OCI-LY1 (cell line): ENCODE data around the gene NDUFA3.

Experiments
- H2AFZ ChIP-seq: fragments of 200-600 bp; sonication (generic), shearing (Covaris generic); 2 replicates; pipeline ENCODE4 v1.6.0; 2014; ENCODE audit warnings: antibody characterized with exemption, mild to moderate bottlenecking, low read length
- H3F3A ChIP-seq: fragments of 200-600 bp; sonication (generic), shearing (Covaris generic); 2 replicates; pipeline ENCODE4 v1.6.0; 2014; ENCODE audit warnings: mild to moderate bottlenecking, antibody characterized with exemption, low read length, moderate library complexity; ENCODE audit not compliant: insufficient read depth
- H3K27ac ChIP-seq: fragments of 200-600 bp; sonication (generic); 2 replicates; pipeline ENCODE4 v1.5.1; 2014; ENCODE audit warnings: low read length, mixed run types, mild to moderate bottlenecking, low read depth; ENCODE audit not compliant: poor library complexity, severe bottlenecking
- H3K27me3 ChIP-seq: fragments of 200-600 bp; sonication (generic); 2 replicates; pipeline ENCODE4 v1.6.0; 2014; ENCODE audit warnings: antibody characterized with exemption, mild to moderate bottlenecking, low read length, moderate library complexity; ENCODE audit not compliant: insufficient read depth
- H3K36me3 ChIP-seq: fragments of 200-600 bp; sonication (generic); 2 replicates; pipeline ENCODE4 v1.6.1; 2014; ENCODE audit warnings: mild to moderate bottlenecking, antibody characterized with exemption, low read length, moderate library complexity, mixed read lengths; ENCODE audit not compliant: insufficient read depth
- H3K4me1 ChIP-seq: fragments of 200-600 bp; sonication (generic); 2 replicates; pipeline ENCODE4 v1.5.1; 2014; ENCODE audit warnings: mild to moderate bottlenecking, low read length, moderate library complexity; ENCODE audit not compliant: insufficient read depth, severe bottlenecking
- H3K4me2 ChIP-seq: fragments of 200-600 bp; sonication (generic), shearing (Covaris generic); 2 replicates; pipeline ENCODE4 v1.6.1; 2014; ENCODE audit warnings: low read length
- H3K4me3 ChIP-seq: fragments of 200-600 bp; sonication (generic); 2 replicates; pipeline ENCODE4 v1.5.1; 2014; ENCODE audit warnings: low read length, low read depth, mild to moderate bottlenecking, mixed read lengths; ENCODE audit not compliant: poor library complexity, severe bottlenecking
- H3K79me2 ChIP-seq: fragments of 200-600 bp; shearing (Covaris generic); 2 replicates; pipeline ENCODE4 v1.6.1; 2016; ENCODE audit warnings: mixed run types, low read length, mixed read lengths; ENCODE audit not compliant: insufficient read depth
- H3K9ac ChIP-seq: fragments of 200-600 bp; sonication (generic), shearing (Covaris generic); 2 replicates; pipeline ENCODE4 v1.6.1; 2014; ENCODE audit warnings: mild to moderate bottlenecking, low read length, mixed read lengths
- H3K9me2 ChIP-seq: fragments of 200-600 bp; sonication (generic), shearing (Covaris generic); 2 replicates; pipeline ENCODE4 v1.6.1; 2014; ENCODE audit warnings: low read depth, mild to moderate bottlenecking, low read length, mixed read lengths
- H3K9me3 ChIP-seq: fragments of 200-600 bp; shearing (Covaris generic); 2 replicates; pipeline ENCODE4 v1.6.1; 2014; ENCODE audit warnings: low read length, mixed read lengths
- H4K20me1 ChIP-seq: fragments of 200-600 bp; sonication (generic), shearing (Covaris generic); 2 replicates; pipeline ENCODE4 v1.6.0; 2016; ENCODE audit warnings: mild to moderate bottlenecking, low read length; ENCODE audit not compliant: insufficient read depth
- CTCF ChIP-seq: fragments of 200-600 bp; sonication (generic), shearing (Covaris generic); IDR thresholded peaks from 2 replicates; pipeline ENCODE4 v1.5.1; 2017; ENCODE audit warnings: mild to moderate bottlenecking, antibody characterized with exemption, low read length, moderate library complexity, mixed read lengths
- EZH2 ChIP-seq: fragments of 200-600 bp; sonication (generic), shearing (Covaris generic); IDR thresholded peaks from 2 replicates; pipeline ENCODE4 v1.8.0; 2017; ENCODE audit warnings: borderline replicate concordance, mixed run types, mild to moderate bottlenecking, antibody characterized with exemption, low read length, moderate library complexity, mixed read lengths

NDUFA3 gene

GRCh38 chr19:54154603-54155345, 52.1 kb downstream of the NDUFA3 start:
- Histone ChIP-seq H3K27ac (no peak overlapping the region), H3K9me2 (no peaks in the 10 kb centered on the region), H3K79me2 (no peaks in the 10 kb centered on the region), H3K4me3 (no peak overlapping the region), H3K4me2 (no peak overlapping the region), H3K4me1 (peaks cover 11% of the 10 kb centered on the region), H3K27me3 (no peaks in the 10 kb centered on the region), H3K9ac (no peak overlapping the region), H3F3A (no peaks in the 10 kb centered on the region), H3K36me3 (peaks cover 77% of the 10 kb centered on the region), H3K9me3 (no peaks in the 10 kb centered on the region), H2AFZ (no peak overlapping the region), H4K20me1 (no peaks in the 10 kb centered on the region)
- TF ChIP-seq EZH2 (no peak), CTCF (no peak)

- H3K4me2 ChIP-seq: no peak overlapping the region
- no peak overlapping the region for H2AFZ ChIP-seq
- H3K27me3 ChIP-seq: no peaks in the 10 kb centered on the region
- H3F3A ChIP-seq: no peaks in the 10 kb centered on the region
- no peak overlapping the region for H3K9ac ChIP-seq
- TF ChIP-seq CTCF (no peak), EZH2 (no peak)
- H3K36me3 ChIP-seq: peaks cover 68% of the 10 kb centered on the region
- peaks cover 14% of the 10 kb centered on the region for H3K4me1 ChIP-seq
- H3K4me3 ChIP-seq: no peak overlapping the region
- H3K9me3 ChIP-seq: no peaks in the 10 kb centered on the region
- no peak overlapping the region for H3K27ac ChIP-seq
- H3K79me2 ChIP-seq: no peaks in the 10 kb centered on the region
- H3K9me2 ChIP-seq: no peaks in the 10 kb centered on the region
- no peaks in the 10 kb centered on the region for H4K20me1 ChIP-seq
These were observed 53.0 kb downstream of the NDUFA3 start for GRCh38 chr19:54155694-54156093.

- Histone ChIP-seq H3K36me3 (peaks cover 62% of the 10 kb centered on the region), H3K9me3 (no peaks in the 10 kb centered on the region), H3K27ac (no peak overlapping the region), H3K79me2 (no peaks in the 10 kb centered on the region), H3K9ac (no peak overlapping the region), H3K4me3 (no peak overlapping the region), H3F3A (no peaks in the 10 kb centered on the region), H3K9me2 (no peaks in the 10 kb centered on the region), H3K4me1 (peaks cover 22% of the 10 kb centered on the region), H4K20me1 (no peaks in the 10 kb centered on the region), H3K4me2 (no peak overlapping the region), H3K27me3 (no peaks in the 10 kb centered on the region), H2AFZ (no peak overlapping the region)
- TF ChIP-seq EZH2: no peak
- TF ChIP-seq CTCF: no peak
These were observed 53.8 kb downstream of the NDUFA3 start for GRCh38 chr19:54156490-54156889.
